Limb (tissue), 2 donors: ENCODE data around the gene PGAM2.
"Not testable (repeated sequence)": the region's sequence is repeated elsewhere in the genome, so short reads cannot be mapped to it uniquely, and the experiment has no call there.

Source experiments
- DNase-seq, 2 donors: peaks; one replicate each; pipeline ENCODE4 v3.0.0-alpha.2; 2016; ENCODE audit errors: extremely low spot score in 2 of 2

The PGAM2 gene

DNA sequence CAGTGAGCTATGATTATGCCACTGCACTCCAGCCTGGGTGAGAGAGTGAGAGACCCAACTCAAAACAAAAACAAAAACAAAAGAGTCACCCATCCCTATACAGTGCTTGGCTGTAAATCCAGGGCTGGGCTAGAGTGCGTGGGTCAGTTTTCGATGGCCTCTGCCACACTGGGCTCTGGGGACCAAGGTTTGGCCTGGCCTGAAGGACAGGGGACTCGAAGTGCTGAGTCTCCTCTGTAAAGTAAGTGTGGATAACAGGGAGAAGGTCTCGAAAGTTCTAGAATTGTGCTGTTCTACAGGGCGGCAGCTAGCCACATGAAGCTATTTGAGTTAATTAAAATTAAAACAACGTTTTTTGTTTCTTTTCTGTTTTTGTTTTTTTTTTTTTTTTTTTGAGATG lies 33.3 kb downstream of the PGAM2 start:
- not testable (repeated sequence) for DNase-seq

DNA sequence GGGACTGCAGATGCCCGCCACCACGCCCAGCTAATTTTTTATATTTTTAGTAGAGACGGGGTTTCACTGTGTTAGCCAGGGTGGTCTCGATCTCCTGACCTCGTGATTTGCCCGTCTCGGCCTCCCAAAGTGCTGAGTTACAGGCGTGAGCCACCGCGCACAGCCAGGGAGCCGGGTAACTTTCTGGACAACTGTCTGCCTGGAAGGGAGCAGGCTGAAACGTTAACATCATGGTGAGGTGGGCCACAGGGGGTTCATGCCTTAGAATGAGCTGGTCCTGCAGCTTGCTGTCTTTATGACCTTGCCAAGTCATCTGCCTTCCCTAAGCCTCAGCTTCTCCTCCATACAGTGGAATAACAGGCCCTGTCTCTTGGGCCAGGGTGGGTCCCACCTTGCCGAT lies 34.0 kb downstream of the PGAM2 start:
- DNase-seq: not testable (repeated sequence)

DNA sequence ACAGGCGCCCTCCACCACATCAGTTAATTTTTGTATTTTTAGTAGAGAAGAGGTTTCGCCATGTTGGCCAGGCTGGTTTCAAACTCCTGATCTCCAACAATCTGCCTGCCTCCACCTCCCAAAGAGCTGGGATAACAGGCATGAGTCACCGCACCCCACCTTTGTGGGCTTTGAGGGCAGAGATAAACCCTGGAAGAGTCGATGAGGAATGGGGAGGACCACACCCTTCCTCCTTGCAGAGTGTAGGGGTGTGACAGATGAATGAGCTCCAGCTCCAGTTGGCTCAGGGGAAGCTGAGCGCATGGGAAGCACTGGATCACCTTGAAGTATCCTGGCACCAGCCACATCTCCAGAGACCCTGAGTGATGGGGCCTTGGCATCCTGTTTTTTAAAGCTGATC lies 35.3 kb downstream of the PGAM2 start:
- DNase-seq: not testable (repeated sequence)

DNA sequence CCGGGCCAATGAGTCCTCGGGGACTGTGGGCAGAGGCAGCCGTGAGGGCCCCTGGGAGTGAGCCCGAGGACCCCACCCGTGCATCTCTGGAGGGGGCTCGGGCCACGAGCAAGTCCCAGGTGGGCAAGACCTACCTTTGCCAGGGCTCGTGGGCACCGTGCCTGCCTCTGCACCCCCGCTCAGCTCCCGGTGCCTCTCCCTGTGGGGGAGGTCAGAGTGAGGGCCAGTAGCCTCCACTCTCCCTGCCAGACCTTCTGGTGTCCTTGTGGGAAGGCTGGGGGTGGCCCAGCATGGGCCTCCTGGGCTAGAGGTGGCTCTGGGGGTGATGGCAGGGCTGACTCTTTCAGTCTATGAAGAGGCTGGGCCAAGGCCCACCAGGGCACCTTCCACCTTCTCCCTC lies 35.9 kb downstream of the PGAM2 start:
- not testable (repeated sequence) for DNase-seq

DNA sequence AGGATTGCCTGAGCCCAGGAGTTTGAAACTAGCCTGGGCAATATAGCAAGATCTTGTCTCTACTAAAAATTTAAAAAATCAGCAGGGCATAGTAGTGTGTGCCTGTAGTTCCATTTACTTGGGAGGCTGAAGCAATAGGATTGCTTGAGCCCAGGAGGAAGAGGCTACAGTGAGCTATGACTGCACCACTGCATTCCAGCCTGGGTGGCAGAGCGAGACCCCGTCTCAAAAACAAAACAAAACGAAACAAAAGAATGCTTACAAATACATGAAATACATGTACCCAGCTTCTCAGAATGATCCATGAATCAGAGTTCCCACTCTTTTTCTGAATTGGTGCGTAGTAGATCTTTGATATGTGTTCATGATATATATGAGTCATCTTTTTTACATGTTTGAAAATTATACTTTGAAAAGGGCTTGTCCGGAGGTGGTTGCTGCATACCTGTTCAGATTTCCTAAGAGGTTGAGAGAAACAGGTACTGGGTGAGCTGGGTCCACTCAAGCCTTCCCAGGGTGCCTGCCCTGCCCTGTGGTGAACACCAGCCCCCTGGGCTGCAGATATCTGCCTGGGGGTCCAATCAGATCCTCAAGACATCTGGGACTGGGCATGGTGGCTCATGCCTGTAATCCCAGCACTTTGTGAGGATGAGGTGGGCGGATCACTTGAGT lies 42.4 kb downstream of the PGAM2 start:
- not testable (repeated sequence) for DNase-seq

DNA sequence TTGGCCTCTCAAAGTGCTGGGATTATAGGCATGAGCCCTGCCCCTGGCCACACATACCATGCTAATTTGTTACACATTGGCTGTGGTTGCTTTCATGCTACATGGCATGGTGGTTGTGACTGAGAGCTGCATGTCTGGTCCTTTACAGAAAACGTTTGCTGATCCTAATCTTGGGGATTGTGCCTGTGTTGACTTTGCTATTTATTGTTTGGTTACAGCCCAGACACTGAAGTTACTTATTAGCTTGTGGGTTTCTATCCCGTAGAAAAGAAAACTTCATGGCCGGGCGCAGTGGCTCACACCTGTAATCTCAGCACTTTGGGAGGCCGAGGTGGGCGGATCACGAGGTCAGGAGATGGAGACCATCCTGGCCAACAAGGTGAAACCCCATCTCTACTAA lies 43.3 kb downstream of the PGAM2 start:
- not testable (repeated sequence) for DNase-seq

DNA sequence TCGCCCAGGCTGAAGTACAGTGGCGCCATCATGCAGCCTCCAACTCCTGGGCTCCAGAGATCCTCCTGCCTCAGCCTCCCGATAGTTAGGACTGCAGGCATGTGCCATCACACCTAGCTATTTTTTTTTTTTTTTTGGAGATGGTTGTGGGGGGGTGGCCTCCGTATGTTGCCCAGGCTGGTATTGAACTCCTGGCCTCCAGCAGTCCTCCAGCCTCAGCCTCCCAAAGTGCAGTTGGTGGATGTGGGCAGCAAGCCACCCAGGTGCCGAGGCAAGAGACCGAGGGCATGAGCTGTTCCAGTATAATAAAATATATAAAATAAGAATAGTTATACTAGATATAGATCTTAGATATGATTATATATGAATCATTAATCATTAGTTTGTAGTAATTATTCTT lies 45.5 kb downstream of the PGAM2 start:
- DNase-seq: not testable (repeated sequence)

DNA sequence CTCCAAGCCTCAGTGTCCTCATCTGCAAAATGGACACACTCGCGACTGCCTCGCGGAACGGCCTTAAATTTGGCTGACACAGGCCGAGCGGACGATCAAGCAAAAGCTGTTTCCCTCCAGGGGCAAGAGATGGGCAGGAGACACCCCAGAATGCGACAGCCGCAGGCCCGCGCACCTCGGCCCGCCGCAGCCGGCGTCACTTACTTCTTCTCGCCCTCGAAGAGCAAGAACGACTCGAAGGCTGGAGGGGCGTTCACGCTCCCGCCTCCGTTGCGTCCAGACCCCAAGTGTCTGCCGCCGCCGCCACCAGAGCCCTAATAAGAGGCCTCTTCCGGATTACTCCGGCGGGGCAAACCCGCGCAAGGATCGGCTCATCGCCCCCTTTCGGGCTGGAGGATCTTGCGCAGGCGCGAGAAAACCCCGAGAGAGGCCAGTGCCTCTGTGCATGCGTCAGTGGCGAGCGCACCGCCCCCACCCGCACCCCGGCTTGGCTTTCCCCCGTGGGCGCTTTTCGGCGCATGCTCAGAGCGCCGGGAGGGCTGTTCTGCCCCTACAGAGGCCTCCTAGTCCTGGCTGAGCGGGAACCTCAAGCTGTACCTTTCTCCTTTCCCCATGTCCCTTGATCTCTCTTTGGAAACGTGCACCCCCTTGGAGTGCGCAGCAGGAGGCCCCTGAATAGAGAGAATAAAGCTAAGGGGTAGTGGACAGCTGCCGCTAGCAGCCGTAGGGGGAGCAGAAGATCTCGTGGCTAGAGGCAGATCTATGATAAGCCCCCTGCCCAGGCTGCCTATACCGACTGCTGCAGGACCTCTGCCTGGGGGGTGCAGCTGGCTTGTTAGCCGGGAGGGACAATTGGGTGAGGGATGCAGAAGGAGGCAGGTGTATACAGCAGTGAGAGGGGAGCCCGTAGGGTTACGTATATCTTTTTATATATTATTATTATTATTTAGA lies 46.2 kb downstream of the PGAM2 start:
- peak; percentile 94 to 99 for DNase-seq

DNA sequence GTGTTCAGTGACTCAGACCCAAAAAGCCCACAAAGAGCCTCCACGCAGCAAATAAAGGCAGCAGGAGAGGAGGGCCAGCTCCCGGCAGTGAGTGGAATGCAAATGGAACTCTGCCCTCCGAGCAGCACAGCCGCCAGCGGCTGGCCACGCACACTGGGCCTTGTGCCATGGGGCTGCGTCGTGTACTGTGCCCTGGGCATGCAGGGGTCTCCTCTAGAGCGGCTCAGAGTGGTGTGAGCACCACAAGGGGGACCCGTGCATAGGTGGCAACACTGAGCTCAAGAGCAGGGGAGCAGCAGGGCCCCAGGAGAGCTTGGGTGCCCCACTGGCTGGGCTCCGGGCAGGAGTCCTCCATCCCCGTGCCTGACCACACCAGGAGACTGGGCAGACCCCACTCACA lies 50.3 kb downstream of the PGAM2 start:
- DNase-seq: not testable (repeated sequence)
